Measurements from ENCODE around the gene MCTP1. TPM values are rescaled to one million over a fixed set of nuclear protein-coding genes. Genes with fewer than 3 reads are reported as not detected.

MCTP1 gene
- total and polyA plus RNA-seq, 7 experiments from 2014 or later, result 0.75 to 38.9 (median 2.3) TPM; not detected in 1

GRCh38 chr5:95086927-95087815 lies 197.7 kb downstream of the MCTP1 start:
- no peaks in the 10 kb centered on the region for H3K9me3 ChIP-seq (ENCODE audit: control insufficient read depth in 2 of 3, low read length in 3 of 3)
- no peaks in the 10 kb centered on the region for H3K27me3 ChIP-seq (ENCODE audit: control insufficient read depth in 2 of 2, insufficient read depth in 2 of 2, low read length in 2 of 2)
- Mint-ChIP-seq H3K27ac (no peak overlapping the region), H3K9me3 (peaks cover 0 to 12% (median 0%) of the 10 kb centered on the region in 11 donors), H3K4me1 (peaks cover 1 to 2% (median 1%) of the 10 kb centered on the region in 7 donors), H3K4me3 (no peak overlapping the region), H3K36me3 (no peaks in the 10 kb centered on the region), H3K27me3 (peaks cover 0 to 8% (median 4%) of the 10 kb centered on the region in 5 donors)
- no peaks in the 10 kb centered on the region for H3K36me3 ChIP-seq (ENCODE audit: control insufficient read depth in 2 of 3, insufficient read depth in 3 of 3, low read length in 3 of 3)
- intact Hi-C loops (cut with micrococcal nuclease), result no loop called here
- no peak overlapping the region for H3K4me3 ChIP-seq (ENCODE audit: low read length)
- POLR2A ChIA-PET, result no interaction called here
- H3K27ac ChIP-seq (ENCODE audit: low read depth, low read length), result no peak overlapping the region
- no peaks in the 10 kb centered on the region for H3K4me1 ChIP-seq (ENCODE audit: control insufficient read depth in 2 of 2, insufficient read depth in 2 of 2, low read length in 2 of 2)
- peak; percentile 64 for ATAC-seq
- DNase-seq, result no peak
- CTCF ChIA-PET, result no interaction called here

DNA sequence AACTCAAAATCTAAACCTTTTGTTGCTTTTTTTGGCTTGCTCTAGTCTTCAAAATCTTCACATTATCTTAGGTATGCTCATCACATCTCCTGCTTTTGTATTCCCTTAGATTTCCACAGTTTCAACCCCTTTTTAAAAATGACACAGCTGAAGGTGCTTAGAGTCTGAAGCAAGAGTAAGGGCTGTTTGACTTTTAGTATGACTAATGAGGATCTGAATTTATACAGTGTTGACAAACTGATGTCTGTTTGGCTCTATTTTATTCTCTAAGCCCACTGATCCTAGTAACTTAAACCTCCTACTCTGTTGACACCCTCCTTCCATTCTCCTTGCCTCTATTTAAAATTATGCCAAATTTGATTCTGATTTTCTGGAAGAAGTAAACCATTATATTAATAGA lies 200.1 kb downstream of the MCTP1 start:
- no peak overlapping the region for H3K4me3 Mint-ChIP-seq
- no peak for DNase-seq

DNA sequence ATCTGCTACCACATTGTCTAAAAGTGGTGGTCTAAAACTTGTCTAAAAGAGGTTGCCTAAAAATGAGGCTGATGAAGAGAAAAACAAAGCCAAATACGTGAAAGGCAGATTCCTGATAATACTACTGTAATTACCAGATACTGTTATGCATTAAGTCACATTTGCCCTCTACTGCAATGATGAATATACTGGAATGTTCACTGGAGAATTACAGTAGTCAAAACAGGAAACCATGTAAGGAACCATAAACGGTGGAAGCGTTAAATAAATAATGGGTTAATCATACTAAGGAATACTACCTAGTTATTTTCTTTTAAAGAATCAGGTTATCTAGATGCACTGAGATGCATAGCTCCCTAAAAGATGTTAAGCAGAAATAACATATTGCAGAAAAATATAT lies 201.3 kb downstream of the MCTP1 start:
- H3K4me1 ChIP-seq (ENCODE audit: control insufficient read depth in 2 of 2, insufficient read depth in 2 of 2, low read length in 2 of 2), result no peaks in the 10 kb centered on the region
- DNase-seq (no peak), ATAC-seq (no peak)
- Mint-ChIP-seq H3K4me1 (peaks cover 6 to 27% (median 17%) of the 10 kb centered on the region in 7 donors), H3K36me3 (no peaks in the 10 kb centered on the region), H3K27me3 (peaks cover 0 to 14% (median 4%) of the 10 kb centered on the region in 5 donors), H3K4me3 (no peak overlapping the region), H3K9me3 (no peaks in the 10 kb centered on the region), H3K27ac (no peak overlapping the region)
- H3K36me3 ChIP-seq (ENCODE audit: control insufficient read depth in 2 of 3, insufficient read depth in 3 of 3, low read length in 3 of 3), result no peaks in the 10 kb centered on the region
- no peaks in the 10 kb centered on the region for H3K9me3 ChIP-seq (ENCODE audit: control insufficient read depth in 2 of 3, low read length in 3 of 3)
- CTCF ChIA-PET, result no interaction called here
- no peaks in the 10 kb centered on the region for H3K27me3 ChIP-seq (ENCODE audit: control insufficient read depth in 2 of 2, insufficient read depth in 2 of 2, low read length in 2 of 2)
- no peak overlapping the region for H3K27ac ChIP-seq (ENCODE audit: low read depth, low read length)
- intact Hi-C loops (cut with micrococcal nuclease), result no loop called here
- POLR2A ChIA-PET, result no interaction called here
- H3K4me3 ChIP-seq (ENCODE audit: low read length), result no peak overlapping the region

More for the DNA sequence above, 200.1 kb downstream of the MCTP1 start:
- Mint-ChIP-seq H3K27ac (no peak overlapping the region), H3K36me3 (no peaks in the 10 kb centered on the region), H3K4me1 (peaks cover 6 to 22% (median 17%) of the 10 kb centered on the region in 7 donors), H3K27me3 (peaks cover 0 to 14% (median 4%) of the 10 kb centered on the region in 5 donors), H3K9me3 (no peaks in the 10 kb centered on the region)
- no peaks in the 10 kb centered on the region for H3K36me3 ChIP-seq (ENCODE audit: control insufficient read depth in 2 of 3, insufficient read depth in 3 of 3, low read length in 3 of 3)
- no peaks in the 10 kb centered on the region for H3K4me1 ChIP-seq (ENCODE audit: control insufficient read depth in 2 of 2, insufficient read depth in 2 of 2, low read length in 2 of 2)
- H3K27ac ChIP-seq (ENCODE audit: low read depth, low read length), result no peak overlapping the region
- intact Hi-C loops (cut with micrococcal nuclease), result no loop called here
- H3K4me3 ChIP-seq (ENCODE audit: low read length), result no peak overlapping the region
- no peaks in the 10 kb centered on the region for H3K27me3 ChIP-seq (ENCODE audit: control insufficient read depth in 2 of 2, insufficient read depth in 2 of 2, low read length in 2 of 2)
- H3K9me3 ChIP-seq (ENCODE audit: control insufficient read depth in 2 of 3, low read length in 3 of 3), result no peaks in the 10 kb centered on the region
- POLR2A ChIA-PET, result no interaction called here
- no peak for ATAC-seq
- CTCF ChIA-PET, result no interaction called here

GRCh38 chr5:95081982-95082381 lies 202.9 kb downstream of the MCTP1 start:
- Mint-ChIP-seq H3K4me1 (peaks cover 7 to 27% (median 17%) of the 10 kb centered on the region in 7 donors), H3K27ac (peak overlapping the region in 8 of 9 donors; percentile 14 to 88 (median 71)), H3K4me3 (peak overlapping the region; percentile 43 to 87 (median 75)), H3K9me3 (no peaks in the 10 kb centered on the region), H3K36me3 (no peaks in the 10 kb centered on the region), H3K27me3 (peaks cover 0 to 11% (median 4%) of the 10 kb centered on the region in 5 donors)
- ATAC-seq, result peak; percentile 21
- no peak overlapping the region for H3K4me3 ChIP-seq (ENCODE audit: low read length)
- H3K9me3 ChIP-seq (ENCODE audit: control insufficient read depth in 2 of 3, low read length in 3 of 3), result no peaks in the 10 kb centered on the region
- H3K4me1 ChIP-seq (ENCODE audit: control insufficient read depth in 2 of 2, insufficient read depth in 2 of 2, low read length in 2 of 2), result no peaks in the 10 kb centered on the region
- intact Hi-C loops (cut with micrococcal nuclease), result no loop called here
- ChIA-PET CTCF (no interaction called here), POLR2A (interaction anchor here (0.7 kb wide), 1 partner anchor 108 kb away, joined by 3 read pairs; no protein-coding TSS in a partner anchor)
- H3K36me3 ChIP-seq (ENCODE audit: control insufficient read depth in 2 of 3, insufficient read depth in 3 of 3, low read length in 3 of 3), result no peaks in the 10 kb centered on the region
- H3K27ac ChIP-seq (ENCODE audit: low read depth, low read length), result no peak overlapping the region
- no peak for DNase-seq
- no peaks in the 10 kb centered on the region for H3K27me3 ChIP-seq (ENCODE audit: control insufficient read depth in 2 of 2, insufficient read depth in 2 of 2, low read length in 2 of 2)

- H3K4me3 Mint-ChIP-seq, result peak overlapping the region; percentile 43 to 87 (median 75)
- no peak overlapping the region for H3K27ac ChIP-seq (ENCODE audit: low read depth, low read length)
Observed at GRCh38 chr5:95081500-95081960, 203.4 kb downstream of the MCTP1 start.

DNA sequence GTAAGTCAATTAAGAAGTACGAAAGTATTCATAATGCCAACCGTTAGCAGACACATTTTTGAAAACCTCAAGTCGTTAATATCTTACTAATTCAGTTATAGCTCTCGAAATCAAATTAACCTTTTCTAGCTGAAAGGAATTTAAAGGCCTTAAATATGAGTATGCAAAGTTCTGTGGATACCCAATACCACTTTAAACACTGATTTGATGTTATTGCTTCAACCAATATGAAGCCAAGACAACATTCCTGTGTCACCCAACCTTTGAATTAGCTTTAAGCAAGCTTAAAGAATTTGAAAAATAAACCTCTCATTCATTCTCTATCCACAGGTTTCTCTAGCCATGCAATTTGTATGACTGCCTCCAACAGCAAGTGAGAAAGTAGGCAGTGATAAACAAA lies 204.5 kb downstream of the MCTP1 start:
- H3K4me1 Mint-ChIP-seq, result peaks cover 7 to 27% (median 17%) of the 10 kb centered on the region in 7 donors
- no peaks in the 10 kb centered on the region for H3K36me3 Mint-ChIP-seq
- Histone ChIP-seq H3K9me3 (ENCODE audit: control insufficient read depth in 2 of 3, low read length in 3 of 3) (no peaks in the 10 kb centered on the region), H3K4me1 (ENCODE audit: control insufficient read depth in 2 of 2, insufficient read depth in 2 of 2, low read length in 2 of 2) (no peaks in the 10 kb centered on the region), H3K4me3 (ENCODE audit: low read length) (no peak overlapping the region), H3K27ac (ENCODE audit: low read depth, low read length) (no peak overlapping the region), H3K36me3 (ENCODE audit: control insufficient read depth in 2 of 3, insufficient read depth in 3 of 3, low read length in 3 of 3) (no peaks in the 10 kb centered on the region), H3K27me3 (ENCODE audit: control insufficient read depth in 2 of 2, insufficient read depth in 2 of 2, low read length in 2 of 2) (no peaks in the 10 kb centered on the region)
- H3K27ac Mint-ChIP-seq, result peak overlapping the region in 4 of 9 donors; percentile 14 to 53 (median 28)
- H3K27me3 Mint-ChIP-seq, result peaks cover 0 to 10% (median 0%) of the 10 kb centered on the region in 5 donors
- DNase-seq (no peak), ATAC-seq (no peak)
- CTCF ChIA-PET, result no interaction called here
- H3K9me3 Mint-ChIP-seq, result no peaks in the 10 kb centered on the region
- intact Hi-C loops (cut with micrococcal nuclease), result no loop called here
- peak overlapping the region in 5 of 10 donors; percentile 14 to 78 (median 49) for H3K4me3 Mint-ChIP-seq
- POLR2A ChIA-PET, result no interaction called here

More at GRCh38 chr5:95081500-95081960, 203.4 kb downstream of the MCTP1 start:
- H3K4me1 Mint-ChIP-seq, result peaks cover 7 to 27% (median 17%) of the 10 kb centered on the region in 7 donors
- intact Hi-C loops (cut with micrococcal nuclease), result no loop called here
- ATAC-seq (peak; percentile 89), DNase-seq (peak in 5 of 9 donors; percentile 14 to 48 (median 32))
- H3K27ac Mint-ChIP-seq, result peak overlapping the region in 8 of 9 donors; percentile 14 to 88 (median 66)
- Histone ChIP-seq H3K4me1 (ENCODE audit: control insufficient read depth in 2 of 2, insufficient read depth in 2 of 2, low read length in 2 of 2) (no peaks in the 10 kb centered on the region), H3K36me3 (ENCODE audit: control insufficient read depth in 2 of 3, insufficient read depth in 3 of 3, low read length in 3 of 3) (no peaks in the 10 kb centered on the region), H3K27me3 (ENCODE audit: control insufficient read depth in 2 of 2, insufficient read depth in 2 of 2, low read length in 2 of 2) (no peaks in the 10 kb centered on the region), H3K9me3 (ENCODE audit: control insufficient read depth in 2 of 3, low read length in 3 of 3) (no peaks in the 10 kb centered on the region), H3K4me3 (ENCODE audit: low read length) (no peak overlapping the region)
- H3K9me3 Mint-ChIP-seq, result no peaks in the 10 kb centered on the region
- ChIA-PET POLR2A (interaction anchor here (0.7 kb wide), 1 partner anchor 109 kb away, joined by 3 read pairs; no protein-coding TSS in a partner anchor), CTCF (no interaction called here)
- peaks cover 0 to 11% (median 4%) of the 10 kb centered on the region in 5 donors for H3K27me3 Mint-ChIP-seq
- H3K36me3 Mint-ChIP-seq, result no peaks in the 10 kb centered on the region

Measured in naive thymus-derived CD4-positive, alpha-beta T cell (primary cell).